ENCODE measurements around the gene RPL36AL.
A peak's percentile ranks its signal among the peaks of the same experiment; 100 is the strongest.
"Not testable (repeated sequence)": the region's sequence is repeated elsewhere in the genome, so short reads cannot be mapped to it uniquely, and the experiment has no call there.

The RPL36AL gene

DNA sequence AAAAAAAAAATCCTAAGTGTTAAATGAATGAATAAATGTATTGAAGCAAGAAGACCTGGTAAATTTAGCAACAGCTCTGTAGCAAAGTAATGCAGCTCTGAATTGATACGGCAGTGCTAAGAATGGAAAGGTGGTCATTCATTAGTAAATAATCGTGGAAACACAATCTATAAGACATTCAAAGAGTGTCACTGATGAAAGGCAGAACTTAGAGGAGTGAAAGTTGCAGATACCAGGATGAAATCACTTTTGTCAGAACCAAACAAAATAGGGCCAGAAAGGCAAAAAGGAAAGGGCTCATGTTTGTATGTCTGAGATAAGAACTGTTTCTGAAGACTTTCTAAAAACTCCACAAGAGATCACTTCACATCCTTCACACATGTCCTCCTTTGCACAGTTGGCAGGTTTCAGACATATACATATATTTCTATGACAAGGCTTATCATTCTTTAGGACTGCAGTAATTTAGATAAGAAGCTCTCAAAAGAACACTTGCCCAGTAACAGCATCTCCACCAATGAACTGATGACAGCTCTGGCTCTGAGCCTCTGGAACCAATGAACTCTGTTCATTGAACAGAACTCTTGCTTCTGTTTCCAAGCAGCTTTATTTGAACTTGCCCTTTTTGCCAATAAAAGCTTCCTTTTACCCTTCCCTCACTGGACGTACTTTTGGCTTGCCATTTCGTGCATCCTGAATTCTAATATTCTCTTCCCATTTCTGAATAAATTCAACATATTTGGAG lies 25.9 kb downstream of the RPL36AL start:
- Mint-ChIP-seq H3K27me3 (no peaks in the 10 kb centered on the region), H3K9me3 (no peaks in the 10 kb centered on the region), H3K4me3 (no peak overlapping the region), H3K27ac (no peak overlapping the region), H3K36me3 (ENCODE audit: low read depth) (peaks cover 21% of the 10 kb centered on the region), H3K4me1 (ENCODE audit: low read depth) (peaks cover 23% of the 10 kb centered on the region)
- DNase-seq = no peak

DNA sequence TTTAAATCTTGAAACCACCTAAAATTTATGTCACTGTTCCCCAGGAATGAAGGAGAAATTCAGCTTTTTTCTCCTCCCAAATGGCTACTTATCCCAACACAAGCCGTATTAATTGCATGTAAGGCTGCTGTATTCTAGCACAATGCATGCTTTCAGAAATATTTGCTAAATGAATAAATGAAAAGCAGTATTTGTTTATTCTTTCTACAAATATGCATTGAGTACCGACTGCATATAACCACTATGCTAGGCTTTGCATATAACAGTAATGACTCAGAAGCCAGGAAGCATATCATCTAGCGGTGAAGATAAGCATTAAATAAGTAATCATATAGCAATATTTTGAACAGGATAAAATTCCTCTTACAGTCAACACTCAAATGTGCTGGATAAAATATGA lies 27.4 kb downstream of the RPL36AL start:
- no peak for DNase-seq
- H3K4me1 Mint-ChIP-seq (ENCODE audit: low read depth) = peaks cover 21% of the 10 kb centered on the region
- H3K27me3 Mint-ChIP-seq = no peaks in the 10 kb centered on the region
- no peak overlapping the region for H3K27ac Mint-ChIP-seq
- H3K9me3 Mint-ChIP-seq = no peaks in the 10 kb centered on the region
- no peak overlapping the region for H3K4me3 Mint-ChIP-seq
- peaks cover 6% of the 10 kb centered on the region for H3K36me3 Mint-ChIP-seq (ENCODE audit: low read depth)

DNA sequence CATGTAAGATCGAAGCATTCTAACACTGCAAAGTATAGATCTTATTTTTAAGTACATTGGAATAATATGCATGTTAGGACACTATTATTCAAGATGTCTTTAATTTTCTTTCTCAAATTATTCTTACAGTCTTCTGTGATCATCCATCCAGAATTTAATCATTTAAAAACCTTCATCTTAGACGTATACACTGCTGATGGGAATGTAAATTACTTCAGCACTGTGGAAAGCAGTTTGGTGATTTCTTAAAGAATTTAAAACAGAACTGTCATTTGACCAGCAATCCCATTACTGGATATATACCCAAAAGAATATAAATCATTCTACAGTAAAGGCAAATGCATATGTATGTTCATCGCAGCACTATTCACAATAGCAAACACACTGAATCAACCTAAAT lies 31.0 kb downstream of the RPL36AL start:
- Mint-ChIP-seq H3K27me3 (peaks cover 4% of the 10 kb centered on the region), H3K36me3 (ENCODE audit: low read depth) (peaks cover 19% of the 10 kb centered on the region), H3K27ac (no peak overlapping the region)

DNA sequence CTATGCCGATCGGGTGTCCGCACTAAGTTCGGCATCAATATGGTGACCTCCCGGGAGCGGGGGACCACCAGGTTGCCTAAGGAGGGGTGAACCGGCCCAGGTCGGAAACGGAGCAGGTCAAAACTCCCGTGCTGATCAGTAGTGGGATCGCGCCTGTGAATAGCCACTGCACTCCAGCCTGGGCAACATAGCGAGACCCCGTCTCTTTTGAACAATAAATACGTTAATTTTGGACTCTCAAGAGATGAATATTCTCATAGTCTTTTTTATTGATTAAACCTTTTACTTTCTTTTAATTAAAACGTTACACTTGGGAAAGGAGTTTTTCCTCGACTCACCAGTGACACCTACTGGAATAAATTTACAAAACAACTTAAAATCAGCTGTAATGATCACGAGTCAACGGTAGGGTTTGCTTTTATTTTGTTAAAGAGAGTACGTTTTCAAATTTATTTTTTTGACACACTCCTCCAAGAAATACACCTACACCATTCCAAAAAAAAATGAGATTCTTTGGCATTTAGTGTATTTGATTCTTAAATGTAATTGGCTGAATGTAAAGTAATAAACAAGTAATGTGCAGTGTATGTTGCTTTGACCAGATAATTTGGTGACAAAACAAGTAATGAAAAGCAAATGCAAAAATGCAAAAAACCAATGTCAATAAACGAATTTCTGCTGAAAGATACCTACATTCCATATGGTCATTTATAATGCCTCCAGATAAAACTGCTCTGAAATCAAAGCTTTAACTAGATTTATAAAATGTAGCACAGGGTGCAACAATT lies 33.6 kb downstream of the RPL36AL start:
- DNase-seq = peak; percentile 76
- H3K9me3 Mint-ChIP-seq = no peaks in the 10 kb centered on the region
- H3K4me3 Mint-ChIP-seq = peak overlapping the region; percentile 92
- H3K27ac Mint-ChIP-seq = peak overlapping the region; percentile 100
- peaks cover 4% of the 10 kb centered on the region for H3K27me3 Mint-ChIP-seq
- peaks cover 35% of the 10 kb centered on the region for H3K4me1 Mint-ChIP-seq (ENCODE audit: low read depth)
- H3K36me3 Mint-ChIP-seq (ENCODE audit: low read depth) = peaks cover 44% of the 10 kb centered on the region

More for the DNA sequence above, 31.0 kb downstream of the RPL36AL start:
- DNase-seq = no peak
- Mint-ChIP-seq H3K9me3 (no peaks in the 10 kb centered on the region), H3K4me3 (no peak overlapping the region), H3K4me1 (ENCODE audit: low read depth) (peaks cover 13% of the 10 kb centered on the region)

DNA sequence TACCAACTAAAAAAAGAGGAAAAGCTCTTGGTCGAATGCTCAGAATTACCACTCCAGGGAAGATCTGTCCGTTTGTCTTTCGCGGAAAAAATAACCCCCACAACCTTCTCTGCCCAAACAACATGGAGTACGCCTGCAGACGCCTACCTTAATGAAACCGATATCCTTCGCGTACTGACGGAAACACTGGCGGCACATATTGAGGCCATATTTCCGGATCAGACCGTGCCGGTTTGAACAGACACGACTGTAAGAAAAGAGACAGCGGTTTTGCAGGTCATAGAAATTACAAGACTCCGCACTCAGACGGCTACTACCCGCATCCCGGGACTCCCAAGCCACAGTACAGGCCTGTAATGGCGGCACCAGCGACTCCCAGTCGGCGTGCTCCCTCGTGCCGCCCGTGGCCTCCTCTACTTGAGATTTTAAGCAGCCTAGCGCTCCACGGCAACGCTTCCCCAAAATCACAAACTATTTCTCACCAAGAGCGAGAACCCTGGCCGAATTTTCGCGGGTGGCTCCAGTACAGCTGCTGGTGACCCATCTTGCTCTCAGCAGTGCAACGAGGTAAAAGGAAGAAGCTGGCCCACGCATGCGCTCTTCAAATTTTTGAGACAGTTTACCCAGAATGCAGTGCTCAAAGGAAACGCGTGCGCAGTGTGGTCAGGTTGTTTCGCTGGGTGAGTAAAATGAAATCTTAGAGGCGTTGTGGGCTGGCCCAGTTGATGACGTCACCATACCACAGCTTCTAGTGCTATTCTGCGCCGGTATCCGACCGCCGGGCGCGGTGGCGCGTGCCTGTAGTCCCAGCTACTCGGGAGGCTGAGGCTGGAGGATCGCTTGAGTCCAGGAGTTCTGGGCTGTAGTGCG lies 34.4 kb downstream of the RPL36AL start, which contains the start of gene RPS29:
Gene RPS29 (minus strand): TSS at position 578 of the 870 bp plus-strand sequence. CDS start 34 bp downstream, at position 544.
- DNase-seq = peak; percentile 100
- no peaks in the 10 kb centered on the region for H3K9me3 Mint-ChIP-seq
- peak within 1 kb of the TSS; percentile 100 for H3K27ac Mint-ChIP-seq
- peak within 1 kb of the TSS; percentile 92 for H3K4me3 Mint-ChIP-seq
- H3K36me3 Mint-ChIP-seq (ENCODE audit: low read depth) = peaks cover 51% of the 10 kb centered on the region
- peaks cover 42% of the 10 kb centered on the region for H3K4me1 Mint-ChIP-seq (ENCODE audit: low read depth)
- H3K27me3 Mint-ChIP-seq = peaks cover 4% of the 10 kb centered on the region

DNA sequence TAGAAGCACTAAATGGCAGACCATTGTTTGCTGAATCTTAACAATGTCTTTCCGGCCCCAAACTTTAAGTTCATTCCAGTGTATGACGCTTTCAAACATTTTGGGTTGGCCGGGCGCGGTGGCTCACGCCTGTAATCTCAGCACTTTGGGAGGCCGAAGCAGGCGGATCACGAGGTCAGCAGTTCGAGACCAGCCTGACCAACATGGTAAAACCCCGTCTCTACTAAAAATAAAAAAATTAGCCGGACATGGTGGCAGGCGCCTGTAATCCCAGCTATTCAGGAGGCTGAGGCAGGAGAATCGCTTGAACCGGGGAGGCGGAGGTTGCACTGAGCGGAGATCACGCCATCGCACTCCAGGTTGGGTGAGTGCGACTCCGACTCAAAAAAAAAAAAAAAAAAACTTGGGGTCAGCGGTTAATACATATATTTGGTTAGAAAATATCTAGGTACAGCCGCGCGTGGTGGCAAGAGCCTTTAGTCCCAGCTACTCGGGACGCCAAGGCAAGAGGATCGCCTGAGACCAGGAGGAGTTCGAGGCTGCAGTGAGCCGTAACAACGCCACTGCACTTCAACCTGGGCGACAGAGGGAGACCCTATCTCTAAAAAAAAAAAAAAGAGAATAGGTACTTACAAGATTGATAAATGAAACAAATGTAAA lies 35.3 kb downstream of the RPL36AL start:
- not testable (repeated sequence) for H3K27me3 Mint-ChIP-seq, H3K9me3 Mint-ChIP-seq
- Mint-ChIP-seq H3K36me3 (ENCODE audit: low read depth) (peaks cover 55% of the 10 kb centered on the region), H3K4me3 (peak overlapping the region; percentile 92), H3K27ac (peak overlapping the region; percentile 100), H3K4me1 (ENCODE audit: low read depth) (peaks cover 45% of the 10 kb centered on the region)
- DNase-seq = peak; percentile 57

DNA sequence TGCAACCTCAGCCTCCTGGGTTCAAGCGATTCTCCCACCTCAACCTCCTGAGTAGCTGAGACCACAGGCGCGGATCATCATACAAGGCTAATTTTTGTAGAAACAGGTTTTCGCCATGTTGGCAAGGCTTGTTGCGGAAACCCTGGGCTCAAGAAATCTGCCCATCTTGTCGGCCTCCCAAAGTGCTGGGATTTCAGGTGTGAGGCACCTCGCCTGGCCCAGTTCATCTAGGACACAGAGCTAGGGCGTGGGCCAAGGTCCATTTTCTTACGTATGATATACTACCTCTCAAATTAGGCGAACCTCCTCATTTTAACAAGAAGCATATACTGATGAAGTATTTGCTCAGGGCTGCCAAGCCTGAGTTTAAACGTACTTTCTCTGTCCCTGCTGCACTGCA lies 36.4 kb downstream of the RPL36AL start:
- no peaks in the 10 kb centered on the region for H3K9me3 Mint-ChIP-seq
- peak overlapping the region; percentile 92 for H3K4me3 Mint-ChIP-seq
- peaks cover 63% of the 10 kb centered on the region for H3K36me3 Mint-ChIP-seq (ENCODE audit: low read depth)
- peak; percentile 46 for DNase-seq
- H3K27me3 Mint-ChIP-seq = peaks cover 4% of the 10 kb centered on the region
- peaks cover 54% of the 10 kb centered on the region for H3K4me1 Mint-ChIP-seq (ENCODE audit: low read depth)
- peak overlapping the region; percentile 100 for H3K27ac Mint-ChIP-seq

DNA sequence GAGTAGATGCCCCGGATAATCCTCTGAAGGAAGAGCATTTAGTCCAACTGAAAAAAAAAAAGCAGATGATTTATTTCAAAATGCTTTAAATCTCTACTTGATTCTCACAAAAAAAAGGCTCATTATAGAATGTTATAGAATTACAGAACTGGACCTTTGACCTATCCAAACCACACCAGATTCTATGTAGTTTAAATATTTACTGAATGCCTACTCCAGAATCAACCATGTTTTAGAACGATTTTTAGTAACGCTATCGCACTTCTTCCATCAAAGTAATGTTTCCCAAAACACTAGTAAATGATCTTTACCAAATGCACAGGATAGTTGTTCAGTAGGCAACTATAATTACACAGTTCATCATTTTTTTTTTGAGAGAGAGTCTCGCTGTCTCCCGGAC lies 36.8 kb downstream of the RPL36AL start:
- Mint-ChIP-seq H3K27me3 (peaks cover 4% of the 10 kb centered on the region), H3K4me3 (peak overlapping the region; percentile 92), H3K9me3 (no peaks in the 10 kb centered on the region), H3K27ac (peak overlapping the region; percentile 100), H3K36me3 (ENCODE audit: low read depth) (peaks cover 67% of the 10 kb centered on the region), H3K4me1 (ENCODE audit: low read depth) (peaks cover 58% of the 10 kb centered on the region)
- no peak for DNase-seq

DNA sequence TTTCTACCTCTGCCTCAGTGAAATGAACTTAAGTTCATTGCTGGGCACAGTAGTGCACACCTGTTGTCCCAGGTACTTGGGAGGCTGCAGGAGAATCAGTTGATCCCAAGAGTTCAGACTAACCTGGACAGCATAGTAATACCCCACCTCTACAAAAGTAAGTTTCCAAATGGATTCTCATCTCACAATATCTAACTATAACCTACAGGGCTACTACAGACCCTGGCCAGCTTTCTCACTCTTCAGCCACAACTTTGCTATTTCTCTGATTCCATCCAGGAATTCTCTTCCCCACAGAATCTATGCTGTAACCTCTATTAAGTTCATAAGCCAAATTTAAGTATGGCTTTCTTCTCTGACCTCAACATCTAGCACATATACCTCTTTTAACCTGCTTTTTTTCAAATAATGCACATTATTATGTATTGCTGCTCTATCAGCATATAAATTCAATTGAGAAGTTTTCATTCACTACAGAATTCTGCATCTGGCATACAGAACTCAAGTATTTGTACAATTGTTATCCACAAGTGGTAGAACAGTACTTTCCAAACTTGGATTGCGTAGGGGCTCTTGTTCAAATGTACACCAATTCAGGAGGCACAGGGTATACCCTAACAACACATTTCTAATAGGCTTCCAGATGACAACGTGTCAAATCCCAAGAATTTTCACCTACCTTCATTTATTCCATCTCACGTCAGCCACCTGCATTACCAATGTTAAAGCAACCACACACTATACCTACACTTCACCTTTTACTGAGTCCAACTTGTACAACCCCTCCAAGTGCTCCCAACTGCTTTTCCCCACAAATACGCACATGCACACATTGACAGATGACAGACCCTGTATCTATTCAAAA lies 38.1 kb downstream of the RPL36AL start:
- Mint-ChIP-seq H3K4me3 (peak overlapping the region; percentile 92), H3K36me3 (ENCODE audit: low read depth) (peaks cover 76% of the 10 kb centered on the region), H3K27me3 (peaks cover 4% of the 10 kb centered on the region), H3K27ac (peak overlapping the region; percentile 100), H3K4me1 (ENCODE audit: low read depth) (peaks cover 64% of the 10 kb centered on the region), H3K9me3 (no peaks in the 10 kb centered on the region)
- peak; percentile 32 for DNase-seq

DNA sequence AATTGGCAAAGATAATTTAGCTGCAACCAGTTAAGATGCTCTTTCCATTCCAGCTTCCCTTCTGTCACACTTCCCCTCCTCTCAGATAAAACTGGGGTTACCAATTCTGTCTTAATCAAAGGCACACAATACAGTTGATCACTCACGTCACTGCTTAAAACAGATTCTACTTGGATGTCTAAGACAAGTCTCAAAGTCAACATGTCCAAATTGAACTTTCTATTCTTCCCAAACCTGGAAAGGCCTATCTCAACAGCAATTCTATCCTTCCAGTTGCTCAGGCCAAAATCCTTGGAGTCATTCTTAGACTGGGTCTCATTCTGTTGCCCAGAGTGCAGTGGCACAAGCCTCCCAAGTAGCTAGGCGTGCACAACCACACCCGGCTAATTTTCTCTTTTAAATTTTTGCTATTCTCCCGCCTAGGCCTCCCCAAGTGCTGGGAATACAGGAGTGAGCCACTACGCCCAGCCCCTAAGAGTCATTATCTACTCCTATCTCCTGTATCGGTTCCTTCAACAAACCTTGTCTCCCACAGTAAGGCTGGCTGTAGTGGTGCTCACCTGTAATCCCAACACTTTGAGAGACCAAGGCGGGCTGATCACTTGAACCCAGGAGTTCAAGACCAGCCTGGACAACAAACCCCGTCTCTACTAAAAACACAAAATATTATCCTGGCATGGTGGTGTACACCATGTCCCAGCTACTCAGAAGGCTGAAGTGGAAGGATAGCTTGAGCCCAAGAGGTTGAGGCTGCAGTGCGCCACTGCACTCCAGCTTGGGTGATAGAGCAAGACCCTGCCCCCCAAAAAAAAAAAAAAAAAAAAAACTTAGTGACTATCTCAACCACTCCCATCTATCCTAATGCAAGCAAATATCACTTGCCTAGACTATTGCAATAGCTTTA lies 39.0 kb downstream of the RPL36AL start:
- Mint-ChIP-seq H3K4me3 (peak overlapping the region; percentile 92), H3K9me3 (no peaks in the 10 kb centered on the region), H3K27ac (peak overlapping the region; percentile 100), H3K27me3 (peaks cover 3% of the 10 kb centered on the region), H3K36me3 (ENCODE audit: low read depth) (peaks cover 84% of the 10 kb centered on the region), H3K4me1 (ENCODE audit: low read depth) (peaks cover 66% of the 10 kb centered on the region)
- peak; percentile 48 for DNase-seq

DNA sequence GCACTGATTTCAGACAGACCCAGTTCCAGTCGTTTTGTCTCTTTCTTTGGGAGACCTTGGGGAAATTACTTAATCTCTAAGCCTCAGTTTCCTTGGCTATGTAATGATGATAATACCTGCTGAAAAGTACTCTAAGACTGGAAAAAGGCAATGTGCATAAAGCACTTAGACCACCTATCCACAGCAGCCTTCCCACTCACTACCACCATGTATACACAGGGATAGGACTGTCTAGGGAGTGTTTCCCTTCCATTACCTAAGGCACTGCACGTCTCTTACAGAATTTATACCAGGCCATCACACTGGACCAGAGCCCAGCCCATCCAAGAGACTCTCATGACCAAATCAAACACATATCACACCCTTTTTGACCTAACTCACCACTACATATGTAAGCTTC lies 40.6 kb downstream of the RPL36AL start:
- H3K27ac Mint-ChIP-seq = peak overlapping the region; percentile 31

DNA sequence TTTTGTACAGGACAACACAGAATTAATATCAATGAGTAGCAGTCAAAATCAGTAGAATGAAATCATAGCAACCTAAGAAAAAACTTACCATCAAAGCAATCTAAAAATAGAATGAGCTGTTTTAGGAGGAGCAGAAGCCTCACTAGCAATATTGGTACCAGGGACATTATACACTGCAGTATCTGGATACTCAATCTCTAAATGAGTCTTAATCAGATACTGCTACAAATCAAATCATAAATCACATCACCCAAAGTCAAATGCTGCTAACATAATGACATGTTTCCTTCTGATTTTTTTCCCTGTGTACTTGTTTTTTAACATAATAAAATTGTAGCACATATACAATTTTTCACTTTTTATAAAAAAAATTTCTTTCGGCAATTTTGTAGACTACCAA lies 42.3 kb downstream of the RPL36AL start:
- peaks cover 84% of the 10 kb centered on the region for H3K36me3 Mint-ChIP-seq (ENCODE audit: low read depth)
- DNase-seq = no peak
- H3K4me1 Mint-ChIP-seq (ENCODE audit: low read depth) = peaks cover 70% of the 10 kb centered on the region
- H3K27me3 Mint-ChIP-seq = no peaks in the 10 kb centered on the region
- no peaks in the 10 kb centered on the region for H3K9me3 Mint-ChIP-seq
- peak overlapping the region; percentile 65 for H3K27ac Mint-ChIP-seq
- no peak overlapping the region for H3K4me3 Mint-ChIP-seq

More for the DNA sequence above, 40.6 kb downstream of the RPL36AL start:
- H3K9me3 Mint-ChIP-seq = no peaks in the 10 kb centered on the region
- no peaks in the 10 kb centered on the region for H3K27me3 Mint-ChIP-seq
- H3K4me1 Mint-ChIP-seq (ENCODE audit: low read depth) = peaks cover 69% of the 10 kb centered on the region
- no peak overlapping the region for H3K4me3 Mint-ChIP-seq
- no peak for DNase-seq
- peaks cover 84% of the 10 kb centered on the region for H3K36me3 Mint-ChIP-seq (ENCODE audit: low read depth)
